GM19395 (cell line): ENCODE data around the gene MAGT1.
"Not testable (repeated sequence)": the region's sequence is repeated elsewhere in the genome, so short reads cannot be mapped to it uniquely, and the experiment has no call there.

Source experiments
- ATAC-seq: cut with Tn5 transposase; IDR thresholded peaks from one replicate; pipeline ENCODE4 v1.9.1; 2021; ENCODE audit warnings: mild to moderate bottlenecking, moderate library complexity; ENCODE audit not compliant: unreplicated experiment

The MAGT1 gene

DNA sequence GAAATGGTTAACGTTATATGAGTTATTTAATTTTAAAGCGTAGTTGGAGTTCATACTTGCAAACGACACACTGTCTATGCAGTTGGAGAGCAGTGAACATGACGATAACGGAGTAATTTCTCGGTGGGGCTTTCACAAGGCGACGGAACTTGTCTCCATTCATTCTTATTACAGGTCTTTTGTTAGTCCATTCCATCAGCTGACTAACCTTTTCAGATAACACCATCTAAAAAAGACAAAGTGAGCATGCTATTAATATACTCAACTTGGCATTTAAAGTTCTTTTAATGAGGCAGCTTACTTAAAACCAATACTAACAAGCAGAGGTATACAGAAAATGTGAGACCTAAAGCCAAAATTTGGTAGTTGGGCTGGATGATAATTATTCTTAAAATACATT is 19.9 kb downstream of the MAGT1 start:
- no peak for ATAC-seq

DNA sequence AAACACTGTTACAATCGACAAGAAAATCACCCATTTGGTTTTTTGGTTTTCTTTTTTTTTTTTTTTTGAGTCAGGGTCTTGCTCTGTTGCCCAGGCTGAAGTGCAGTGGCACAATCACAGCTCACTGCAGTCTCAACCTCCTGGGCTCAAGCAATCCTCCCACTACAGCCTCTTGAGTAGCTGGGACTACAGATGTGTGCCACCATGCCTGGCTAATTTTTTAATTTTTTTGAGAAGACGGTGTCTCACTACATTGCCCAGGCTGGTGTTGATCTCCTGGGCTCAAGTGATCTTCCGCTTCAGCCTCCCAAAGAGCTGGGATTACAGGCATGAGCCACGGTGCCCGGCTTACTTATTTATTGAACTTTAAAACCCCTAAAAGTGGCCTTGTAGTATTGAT is 63.7 kb downstream of the MAGT1 start:
- ATAC-seq, result not testable (repeated sequence)

DNA sequence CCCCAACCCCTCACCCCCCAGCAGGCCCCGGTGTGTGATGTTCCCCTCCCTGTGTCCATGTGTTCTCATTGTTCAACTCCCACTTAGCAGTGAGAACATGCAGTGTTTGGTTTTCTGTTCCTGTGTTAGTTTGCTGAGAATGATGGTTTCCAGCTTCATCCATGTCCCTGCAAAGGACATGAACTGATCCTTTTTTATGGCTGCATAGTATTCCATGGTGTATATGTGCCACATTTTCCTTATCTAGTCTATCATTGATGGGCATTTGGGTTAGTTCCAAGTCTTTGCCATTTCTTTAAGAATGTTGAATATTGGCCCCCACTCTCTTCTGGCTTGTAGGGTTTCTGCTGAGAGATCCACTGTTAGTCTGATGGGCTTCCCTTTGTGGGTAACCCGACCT is 73.2 kb downstream of the MAGT1 start:
- not testable (repeated sequence) for ATAC-seq

DNA sequence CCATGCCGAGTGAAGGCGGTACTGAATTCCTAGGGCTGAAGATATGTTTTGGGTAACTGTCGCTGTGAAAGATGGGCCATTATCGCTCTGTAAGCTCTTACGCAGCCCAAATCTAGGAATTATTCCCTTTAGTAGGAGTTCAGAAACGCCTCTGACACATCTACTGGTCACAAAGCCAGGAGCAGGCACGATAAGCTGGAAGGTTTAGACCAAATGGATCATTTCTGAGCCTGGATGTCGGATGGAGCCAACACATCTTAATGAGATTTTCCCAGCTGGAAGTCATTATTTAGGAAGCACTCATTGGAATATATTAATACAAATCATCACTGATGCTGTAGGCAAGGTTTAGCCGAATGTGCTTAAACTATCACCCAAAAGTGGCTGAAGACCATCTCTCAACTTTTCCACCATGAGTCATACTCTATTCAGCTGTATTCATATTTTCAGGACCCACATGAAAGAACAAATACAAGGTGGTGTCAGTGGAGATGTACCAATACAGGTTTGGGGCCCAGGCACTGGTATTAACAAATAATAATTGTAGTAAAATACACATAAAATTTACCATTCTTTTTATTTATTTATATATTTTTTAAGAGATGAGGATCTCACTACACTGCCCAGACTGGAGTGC is 75.0 kb downstream of the MAGT1 start:
- ATAC-seq, result no peak

DNA sequence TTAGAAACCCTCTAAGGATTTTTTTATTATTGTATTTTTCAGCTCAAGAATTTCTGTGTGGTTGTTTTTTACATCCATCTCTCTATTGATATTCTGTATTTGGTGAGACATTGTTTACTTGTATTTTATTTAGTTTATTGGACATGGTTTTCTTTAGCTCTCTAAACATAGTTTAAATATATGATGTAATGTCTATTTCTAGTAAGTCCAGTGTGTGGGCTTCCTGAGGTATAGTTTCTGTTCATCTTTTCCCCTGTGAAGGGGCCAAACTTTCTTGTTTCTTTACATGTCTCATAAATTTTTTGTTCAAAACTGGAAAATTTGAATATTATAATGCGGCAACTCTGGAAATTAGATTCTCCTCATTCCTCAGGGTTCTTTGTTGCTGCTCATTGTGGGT is 81.0 kb downstream of the MAGT1 start:
- no peak for ATAC-seq

DNA sequence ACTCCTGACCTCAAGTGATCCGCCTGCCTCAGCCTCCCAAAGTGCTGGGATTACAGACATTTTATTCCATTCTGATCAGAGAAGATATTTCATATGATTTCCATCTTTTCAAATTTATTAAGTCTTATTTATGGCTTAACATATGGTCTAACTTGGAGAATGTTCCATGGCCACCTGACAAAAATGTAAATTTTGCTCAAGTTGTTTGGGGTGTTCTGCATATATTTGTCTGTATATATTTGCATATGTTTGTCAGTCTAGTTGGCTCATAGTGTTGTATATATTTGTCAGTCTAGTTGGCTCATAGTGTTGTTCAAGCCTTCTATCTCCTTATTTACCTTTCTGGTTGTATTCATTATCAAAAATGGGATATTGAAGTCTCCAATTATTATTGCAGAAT is 93.0 kb downstream of the MAGT1 start:
- ATAC-seq, result no peak

DNA sequence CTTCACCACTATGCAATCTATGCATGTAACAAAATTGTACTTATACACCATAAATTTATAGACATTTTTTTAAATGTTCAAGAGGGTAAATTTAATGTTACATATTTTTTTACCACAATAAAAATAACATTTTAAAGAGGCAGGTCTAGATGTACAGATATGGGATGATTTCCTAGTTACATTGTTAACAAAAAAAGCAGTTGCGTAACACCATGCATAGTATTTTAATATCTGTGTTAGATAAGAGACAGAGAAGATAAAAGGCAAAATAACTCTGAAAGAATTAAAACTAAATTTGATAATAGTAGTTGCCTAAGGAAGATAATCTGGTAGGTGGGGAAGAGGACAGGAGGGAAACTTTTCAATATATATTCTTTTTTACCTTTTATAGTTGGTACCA is 100.1 kb downstream of the MAGT1 start:
- ATAC-seq, result no peak

DNA sequence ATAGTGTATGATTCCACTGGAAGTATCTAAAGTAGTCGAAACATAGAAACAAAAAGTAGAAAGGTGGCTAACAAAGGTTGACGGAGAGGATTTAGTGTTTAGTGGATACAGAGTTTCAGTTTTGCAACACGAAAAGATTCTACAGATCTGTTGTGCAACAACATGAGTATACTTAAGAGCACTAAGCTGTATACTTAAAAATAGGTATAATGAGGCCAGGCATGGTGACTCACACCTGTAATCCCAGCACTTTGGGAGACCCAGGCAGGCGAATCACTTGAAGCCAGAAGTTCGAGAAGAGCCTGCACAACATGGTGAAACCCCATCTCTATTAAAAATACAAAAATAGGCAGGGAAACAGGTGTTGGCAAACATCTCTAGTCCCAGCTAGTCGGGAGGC is 101.3 kb downstream of the MAGT1 start:
- no peak for ATAC-seq

DNA sequence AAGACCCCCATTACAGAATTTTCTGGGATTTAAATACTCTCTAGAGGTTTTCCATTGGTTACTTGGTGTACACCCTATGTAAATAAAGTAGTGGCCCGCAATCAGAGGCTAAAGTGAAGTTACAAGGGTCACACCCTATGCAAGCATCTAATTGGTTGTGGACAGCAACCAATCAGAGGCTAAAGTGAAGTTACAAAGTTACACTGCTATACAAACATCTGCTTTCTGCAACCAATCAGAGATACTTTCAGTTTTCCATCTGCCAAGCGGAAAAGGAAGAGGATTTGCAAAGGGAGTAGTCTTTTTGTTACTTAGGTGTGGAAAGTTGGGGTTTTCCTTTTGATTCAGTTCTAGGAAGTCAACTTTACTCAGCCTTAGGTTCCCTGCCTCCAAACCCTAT is 107.2 kb downstream of the MAGT1 start:
- ATAC-seq, result no peak

DNA sequence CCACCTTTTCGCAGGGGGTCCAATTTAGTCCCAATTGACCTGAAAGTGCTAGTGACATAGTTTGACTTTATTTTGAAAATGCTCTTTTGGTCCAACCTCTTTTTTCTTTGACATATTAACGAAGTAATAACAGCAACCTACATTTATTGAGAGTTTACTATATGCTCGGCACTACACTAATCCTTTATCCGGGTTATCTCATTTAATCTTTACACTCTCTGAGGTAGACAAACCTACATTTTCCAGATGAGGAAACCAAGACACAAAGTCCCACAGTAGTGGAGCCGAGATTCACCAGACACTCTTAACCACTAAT is 108.9 kb downstream of the MAGT1 start:
- ATAC-seq, result peak; percentile 18

DNA sequence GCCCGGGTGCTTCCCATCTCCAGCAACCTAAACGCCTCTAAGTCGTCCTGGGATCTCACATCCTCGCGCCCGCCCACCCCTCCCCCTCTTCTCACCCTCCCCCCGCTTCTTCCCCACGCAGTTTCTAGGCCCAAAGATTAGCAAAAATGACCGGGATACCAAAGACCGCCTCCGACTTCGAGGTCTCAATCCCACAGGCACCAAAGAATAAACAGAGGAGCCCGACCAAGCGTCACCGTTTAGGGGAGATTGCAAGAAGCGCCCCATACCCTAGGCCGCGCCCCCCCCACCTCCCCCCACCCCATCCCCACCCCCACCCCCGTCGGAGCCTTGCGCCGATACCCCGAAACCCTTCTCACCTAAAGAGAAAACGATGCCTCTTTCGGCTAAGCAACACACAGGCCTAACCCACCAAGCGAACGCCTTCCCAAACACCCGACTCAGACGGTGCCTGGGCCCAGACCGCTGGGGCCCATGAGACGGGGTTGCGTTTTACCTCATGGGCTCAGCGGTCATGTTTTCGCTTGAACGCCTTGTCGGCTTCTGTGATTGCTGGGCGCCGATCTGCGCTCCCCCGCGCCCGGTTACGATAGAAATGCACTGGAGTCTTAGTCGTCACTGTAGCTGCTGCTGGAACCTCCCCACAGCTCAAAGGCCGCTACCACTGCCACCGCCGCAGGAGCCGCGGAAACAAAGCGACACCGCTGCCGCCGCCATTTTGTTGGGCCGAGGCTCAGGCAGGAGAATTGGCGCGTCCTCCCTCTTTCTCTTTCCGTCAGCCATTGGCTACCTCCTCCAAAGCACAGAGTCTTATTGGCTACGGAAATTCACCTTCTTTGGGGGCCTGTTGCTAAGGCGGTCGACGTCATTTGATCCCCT is 109.5 kb downstream of the MAGT1 start, which contains the start of gene ATRX:
Gene ATRX, minus strand, starts transcription at position 731 of the 879 bp plus-strand sequence. Its CDS starts 215 bp downstream, at position 516.
- peak; percentile 93 for ATAC-seq

DNA sequence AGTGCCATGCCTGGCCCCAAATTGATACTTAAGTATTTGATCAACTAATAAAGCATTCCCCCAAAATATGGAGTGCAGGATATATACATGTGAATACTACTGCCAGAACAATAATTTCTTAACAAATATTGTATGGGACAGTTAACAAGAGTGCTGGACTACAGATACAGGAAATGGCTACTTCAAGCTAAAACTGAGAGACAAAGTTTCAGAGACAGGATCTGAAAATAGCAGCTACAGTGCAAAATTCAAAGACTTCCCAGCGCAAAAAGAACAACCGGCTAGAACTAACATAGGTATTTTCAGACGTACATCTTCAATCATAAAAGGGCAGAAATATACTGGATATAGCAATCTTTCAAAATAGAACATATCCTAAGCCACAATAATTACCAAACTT is 115.5 kb downstream of the MAGT1 start:
- peak; percentile 59 for ATAC-seq

DNA sequence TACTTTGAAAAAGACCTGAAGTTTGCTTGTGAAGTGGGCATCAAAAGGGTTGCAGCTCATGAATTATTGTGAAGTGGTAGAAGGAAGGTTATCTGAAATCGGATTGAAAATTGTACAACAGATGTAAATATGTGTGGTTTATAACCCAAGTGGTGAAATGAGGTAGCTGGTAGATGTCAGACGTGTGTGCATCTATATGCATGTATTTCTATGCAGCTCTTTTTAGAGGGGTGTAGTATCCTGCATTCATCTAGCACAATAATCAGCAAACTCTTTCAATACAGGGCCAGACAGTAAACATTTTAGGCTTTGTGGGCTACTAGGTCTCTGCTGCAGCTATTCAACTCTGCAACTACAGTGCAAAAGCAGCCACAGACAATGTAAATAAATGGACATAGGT is 118.6 kb downstream of the MAGT1 start:
- no peak for ATAC-seq
